HG03432 (cell line): ENCODE data around the gene DIS3L2.

Experiments used
- ATAC-seq: cut with Tn5 transposase; IDR thresholded peaks from one replicate; pipeline ENCODE4 v1.9.1; 2021; ENCODE audit warnings: mild to moderate bottlenecking, moderate library complexity; ENCODE audit not compliant: unreplicated experiment

Gene DIS3L2

GRCh38 chr2:232219496-232219870 is 258.0 kb downstream of the DIS3L2 start:
- ATAC-seq = no peak

GRCh38 chr2:232219932-232220331 is 258.4 kb downstream of the DIS3L2 start:
- no peak for ATAC-seq

GRCh38 chr2:232225429-232225828 is 263.9 kb downstream of the DIS3L2 start:
- ATAC-seq = no peak

- ATAC-seq = no peak
Measured at GRCh38 chr2:232225895-232226294, 264.4 kb downstream of the DIS3L2 start.

- no peak for ATAC-seq
Measured at GRCh38 chr2:232228332-232228731, 266.8 kb downstream of the DIS3L2 start.

GRCh38 chr2:232228971-232229894 is 267.7 kb downstream of the DIS3L2 start:
- no peak for ATAC-seq

GRCh38 chr2:232229911-232230310 is 268.4 kb downstream of the DIS3L2 start:
- no peak for ATAC-seq

- no peak for ATAC-seq
Measured at GRCh38 chr2:232230560-232230959, 269.0 kb downstream of the DIS3L2 start.

- ATAC-seq = no peak
Measured at GRCh38 chr2:232231554-232231953, 270.0 kb downstream of the DIS3L2 start.

GRCh38 chr2:232232915-232233314 is 271.4 kb downstream of the DIS3L2 start:
- ATAC-seq = no peak

GRCh38 chr2:232234922-232235615 is 273.6 kb downstream of the DIS3L2 start:
- no peak for ATAC-seq

- ATAC-seq = peak; percentile 43
Measured at GRCh38 chr2:232235716-232236115, 274.2 kb downstream of the DIS3L2 start.

- ATAC-seq = peak; percentile 84
Measured at GRCh38 chr2:232236200-232236599, 274.7 kb downstream of the DIS3L2 start.

GRCh38 chr2:232237464-232237863 is 276.0 kb downstream of the DIS3L2 start:
- ATAC-seq = no peak

GRCh38 chr2:232238108-232238507 is 276.6 kb downstream of the DIS3L2 start:
- ATAC-seq = no peak

GRCh38 chr2:232238596-232238995 is 277.1 kb downstream of the DIS3L2 start:
- no peak for ATAC-seq

- ATAC-seq = no peak
Measured at GRCh38 chr2:232239951-232240681, 278.6 kb downstream of the DIS3L2 start.

- ATAC-seq = no peak
Measured at GRCh38 chr2:232240906-232241305, 279.4 kb downstream of the DIS3L2 start.

GRCh38 chr2:232242316-232242715 is 280.8 kb downstream of the DIS3L2 start:
- no peak for ATAC-seq

GRCh38 chr2:232245111-232245510 is 283.6 kb downstream of the DIS3L2 start:
- no peak for ATAC-seq

- no peak for ATAC-seq
Measured at GRCh38 chr2:232246245-232246644, 284.7 kb downstream of the DIS3L2 start.
